ENCODE results near the gene VPS37C.

DNA sequence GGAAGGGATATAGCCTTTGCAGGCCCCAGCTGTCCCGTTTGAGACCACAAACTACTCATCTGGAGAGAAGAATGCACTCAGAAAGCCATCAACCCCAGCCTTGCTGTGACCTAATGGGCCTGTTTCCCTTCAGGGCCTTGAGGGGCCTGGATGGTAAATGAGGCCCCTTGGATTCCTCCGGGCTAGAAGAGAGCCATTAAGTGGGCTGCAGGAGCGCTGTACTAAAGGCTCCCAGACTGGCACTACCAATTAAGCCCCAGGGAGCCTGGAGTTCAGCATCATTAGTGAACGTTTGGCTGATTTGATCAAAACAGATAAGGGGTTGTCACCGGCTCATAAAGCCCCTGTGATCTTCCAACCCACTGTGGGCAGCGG is 35.9 kb downstream of the VPS37C start:
- no peak for TF ChIP-seq TEAD4 (IDR thresholded peaks at IDR 0.05)
- no peak for TF ChIP-seq RAD21 (IDR thresholded peaks at IDR 0.05; ENCODE audit: low read depth)
- TF ChIP-seq TAF1 (IDR thresholded peaks at IDR 0.05; ENCODE audit: low read depth), result no peak
- TF ChIP-seq NFIC (IDR thresholded peaks at IDR 0.05), result no peak
- TF ChIP-seq, protein P1, sequence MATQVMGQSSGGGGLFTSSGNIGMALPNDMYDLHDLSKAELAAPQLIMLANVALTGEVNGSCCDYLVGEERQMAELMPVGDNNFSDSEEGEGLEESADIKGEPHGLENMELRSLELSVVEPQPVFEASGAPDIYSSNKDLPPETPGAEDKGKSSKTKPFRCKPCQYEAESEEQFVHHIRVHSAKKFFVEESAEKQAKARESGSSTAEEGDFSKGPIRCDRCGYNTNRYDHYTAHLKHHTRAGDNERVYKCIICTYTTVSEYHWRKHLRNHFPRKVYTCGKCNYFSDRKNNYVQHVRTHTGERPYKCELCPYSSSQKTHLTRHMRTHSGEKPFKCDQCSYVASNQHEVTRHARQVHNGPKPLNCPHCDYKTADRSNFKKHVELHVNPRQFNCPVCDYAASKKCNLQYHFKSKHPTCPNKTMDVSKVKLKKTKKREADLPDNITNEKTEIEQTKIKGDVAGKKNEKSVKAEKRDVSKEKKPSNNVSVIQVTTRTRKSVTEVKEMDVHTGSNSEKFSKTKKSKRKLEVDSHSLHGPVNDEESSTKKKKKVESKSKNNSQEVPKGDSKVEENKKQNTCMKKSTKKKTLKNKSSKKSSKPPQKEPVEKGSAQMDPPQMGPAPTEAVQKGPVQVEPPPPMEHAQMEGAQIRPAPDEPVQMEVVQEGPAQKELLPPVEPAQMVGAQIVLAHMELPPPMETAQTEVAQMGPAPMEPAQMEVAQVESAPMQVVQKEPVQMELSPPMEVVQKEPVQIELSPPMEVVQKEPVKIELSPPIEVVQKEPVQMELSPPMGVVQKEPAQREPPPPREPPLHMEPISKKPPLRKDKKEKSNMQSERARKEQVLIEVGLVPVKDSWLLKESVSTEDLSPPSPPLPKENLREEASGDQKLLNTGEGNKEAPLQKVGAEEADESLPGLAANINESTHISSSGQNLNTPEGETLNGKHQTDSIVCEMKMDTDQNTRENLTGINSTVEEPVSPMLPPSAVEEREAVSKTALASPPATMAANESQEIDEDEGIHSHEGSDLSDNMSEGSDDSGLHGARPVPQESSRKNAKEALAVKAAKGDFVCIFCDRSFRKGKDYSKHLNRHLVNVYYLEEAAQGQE (IDR thresholded peaks at IDR 0.05; ENCODE audit: low read depth), result no peak
- TF ChIP-seq, protein P2, sequence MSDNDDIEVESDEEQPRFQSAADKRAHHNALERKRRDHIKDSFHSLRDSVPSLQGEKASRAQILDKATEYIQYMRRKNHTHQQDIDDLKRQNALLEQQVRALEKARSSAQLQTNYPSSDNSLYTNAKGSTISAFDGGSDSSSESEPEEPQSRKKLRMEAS (IDR thresholded peaks at IDR 0.05), result no peak
- no peak for TF ChIP-seq CEBPB (IDR thresholded peaks at IDR 0.05)
- no peak for TF ChIP-seq TCF12 (IDR thresholded peaks at IDR 0.05; ENCODE audit: low read depth)
- TF ChIP-seq FOXM1 (IDR thresholded peaks at IDR 0.05; ENCODE audit: borderline replicate concordance, low read depth), result no peak
- TF ChIP-seq YY1 (IDR thresholded peaks at IDR 0.05; ENCODE audit: low read depth), result no peak
- no peak for TF ChIP-seq EP300 (IDR thresholded peaks at IDR 0.05; ENCODE audit: borderline replicate concordance)
- TF ChIP-seq, protein P3, sequence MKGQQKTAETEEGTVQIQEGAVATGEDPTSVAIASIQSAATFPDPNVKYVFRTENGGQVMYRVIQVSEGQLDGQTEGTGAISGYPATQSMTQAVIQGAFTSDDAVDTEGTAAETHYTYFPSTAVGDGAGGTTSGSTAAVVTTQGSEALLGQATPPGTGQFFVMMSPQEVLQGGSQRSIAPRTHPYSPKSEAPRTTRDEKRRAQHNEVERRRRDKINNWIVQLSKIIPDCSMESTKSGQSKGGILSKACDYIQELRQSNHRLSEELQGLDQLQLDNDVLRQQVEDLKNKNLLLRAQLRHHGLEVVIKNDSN (IDR thresholded peaks at IDR 0.05), result no peak
- TF ChIP-seq CREB1 (IDR thresholded peaks at IDR 0.05; ENCODE audit: low read depth), result no peak
